Dermis blood vessel endothelial cell (primary cell): ENCODE measurements around the gene RYR2. TPM values are rescaled to one million over a fixed set of nuclear protein-coding genes. Genes with fewer than 3 reads are reported as not detected.
"Not testable (repeated sequence)": the region's sequence is repeated elsewhere in the genome, so short reads cannot be mapped to it uniquely, and the experiment has no call there.

Source experiments
- DNase-seq: peaks from one replicate; pipeline ENCODE4 v3.0.0; 2010
- total RNA-seq: library from RNA; depleted of rRNA; stranded (reverse); fragments of >200 nt; gene quantifications from 2 replicates; pipeline ENCODE4 v1.2.3, GENCODE V29; 2014

RYR2 gene
- total RNA-seq, 1 donor from 2014 or later, result under 0.01 TPM

DNA sequence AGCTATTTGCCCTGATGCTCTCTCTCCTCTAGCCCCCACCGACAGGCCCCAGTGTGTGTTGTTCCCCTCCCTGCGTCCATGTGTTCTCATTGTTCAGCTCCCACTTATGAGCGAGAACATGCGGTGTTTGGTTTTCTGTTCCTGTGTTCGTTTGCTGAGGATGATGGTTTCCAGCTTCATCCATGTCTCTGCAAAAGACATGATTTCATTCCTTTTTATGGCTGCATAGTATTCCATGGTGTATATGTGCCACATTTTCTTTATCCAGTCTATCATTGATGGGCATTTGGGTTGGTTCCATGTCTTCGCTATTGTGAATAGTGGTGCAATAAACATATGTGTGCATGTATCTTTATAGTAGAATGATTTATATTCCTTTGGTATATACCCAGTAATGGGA lies 110.0 kb downstream of the RYR2 start:
- not testable (repeated sequence) for DNase-seq

DNA sequence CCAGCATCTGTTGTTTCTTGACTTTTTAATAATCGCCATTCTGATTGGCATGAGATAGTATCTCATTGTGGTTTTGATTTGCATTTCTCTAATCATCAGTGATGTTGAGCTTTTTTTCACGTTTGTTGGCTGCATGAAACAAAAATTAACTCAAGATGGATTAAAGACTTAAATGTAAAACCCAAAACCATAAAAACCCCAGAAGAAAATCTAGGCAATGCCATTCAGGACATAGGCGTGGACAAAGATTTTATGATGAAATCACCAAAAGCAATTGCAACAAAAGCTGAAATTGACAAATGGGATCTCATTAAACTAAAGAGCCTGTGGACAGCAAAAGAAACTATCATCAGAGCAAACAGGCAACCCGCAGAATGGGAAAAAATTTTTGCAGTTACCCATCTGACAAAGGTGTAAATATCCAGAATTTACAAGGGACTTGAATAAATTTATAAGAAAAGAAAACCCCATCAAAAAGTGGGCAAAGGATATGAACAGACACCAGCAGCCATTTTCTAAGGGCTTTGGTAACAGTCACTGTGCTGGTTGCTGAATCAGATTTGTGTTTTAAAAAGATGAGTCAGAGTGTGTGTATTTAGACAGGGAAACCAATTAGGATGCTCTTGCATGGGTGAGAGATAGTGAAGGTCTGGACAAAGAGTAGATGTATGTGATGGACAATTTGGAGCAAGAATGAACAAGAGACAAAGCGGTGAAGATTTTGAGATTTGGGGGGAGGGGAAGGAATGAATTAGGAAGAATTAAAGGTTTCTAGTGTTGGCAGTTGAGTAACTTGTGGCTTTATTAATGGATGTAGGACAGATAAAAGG lies 110.7 kb downstream of the RYR2 start:
- no peak for DNase-seq

GRCh38 chr1:237154157-237154556 lies 112.2 kb downstream of the RYR2 start:
- DNase-seq, result no peak

DNA sequence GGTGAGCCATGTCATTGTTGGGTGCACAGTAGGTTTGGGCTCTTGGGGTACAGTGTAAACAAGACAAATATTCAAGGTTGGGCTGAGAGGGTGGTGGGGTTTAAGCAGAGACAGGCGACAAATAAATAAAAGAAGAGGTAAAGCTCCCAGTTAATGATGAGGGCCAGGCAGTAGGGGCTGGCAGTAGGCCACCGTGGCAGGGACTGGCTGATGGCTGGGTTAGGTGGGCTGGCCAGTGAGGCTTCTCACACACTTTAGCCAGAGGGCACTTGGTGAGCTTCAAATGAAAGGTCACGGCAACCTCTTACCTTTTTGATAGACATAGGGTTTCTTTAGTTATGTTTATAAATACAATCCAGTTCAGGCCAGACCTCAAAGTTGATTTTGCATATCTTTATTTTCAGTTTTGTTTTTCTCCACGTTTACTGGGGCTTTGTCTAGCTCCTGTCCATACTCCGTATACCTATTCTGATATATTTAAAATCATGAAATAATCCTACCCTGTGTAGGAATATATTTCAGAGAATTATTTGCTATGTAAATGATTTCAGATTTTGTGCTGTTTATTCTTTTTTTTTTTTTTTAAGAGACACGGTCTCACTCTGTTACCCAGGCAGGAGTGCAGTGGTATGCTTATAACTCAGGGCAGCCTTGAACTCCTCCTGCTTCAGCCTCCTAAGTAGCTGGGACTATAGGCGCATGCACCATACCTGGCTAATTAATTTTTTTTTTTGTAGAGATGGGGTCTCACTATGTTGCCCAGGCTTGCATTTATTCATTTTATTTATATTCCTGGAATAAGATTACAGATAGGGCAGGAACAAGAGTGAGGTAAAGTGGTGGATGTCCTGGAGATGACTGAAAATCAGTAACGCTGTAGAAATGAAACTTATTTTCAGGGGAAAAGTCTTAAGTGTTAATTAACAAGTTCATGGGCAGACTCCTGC lies 122.7 kb downstream of the RYR2 start:
- no peak for DNase-seq

- DNase-seq, result no peak
These were observed 124.1 kb downstream of the RYR2 start for GRCh38 chr1:237166086-237166485.

GRCh38 chr1:237166593-237167101 lies 124.7 kb downstream of the RYR2 start:
- peak; percentile 6 for DNase-seq

GRCh38 chr1:237170149-237170548 lies 128.2 kb downstream of the RYR2 start:
- DNase-seq, result no peak

DNA sequence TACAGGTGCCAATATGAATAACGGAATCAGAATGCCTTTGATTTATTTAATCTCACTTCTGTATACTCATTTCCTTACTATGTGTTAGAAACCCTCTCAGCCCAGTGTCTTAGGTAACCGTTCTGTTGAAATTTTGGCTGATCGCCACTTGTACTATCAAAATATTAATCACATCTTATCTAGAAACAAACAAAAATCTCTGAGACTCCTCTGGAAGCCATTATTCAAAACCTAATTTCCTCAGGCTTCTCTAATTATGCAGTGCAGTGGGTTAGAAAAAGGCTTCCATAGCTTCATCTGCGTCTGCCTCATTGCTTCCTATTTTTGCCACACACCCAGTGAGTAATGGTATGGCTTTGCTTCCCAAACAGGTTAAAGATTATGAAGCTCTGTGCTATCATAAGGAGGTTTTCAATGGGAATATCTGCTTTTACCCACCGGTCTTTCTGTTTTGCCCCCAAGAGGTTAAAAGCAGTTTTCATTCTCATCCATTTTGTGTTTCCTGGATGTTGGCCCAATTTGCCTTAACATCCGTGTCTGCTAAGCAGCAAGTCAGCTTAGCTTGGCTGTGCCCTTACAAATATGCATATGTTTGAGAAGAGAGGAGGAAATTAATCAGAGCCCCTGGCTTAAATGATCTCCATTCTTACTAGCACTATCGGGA lies 129.6 kb downstream of the RYR2 start:
- DNase-seq, result peak; percentile 7

DNA sequence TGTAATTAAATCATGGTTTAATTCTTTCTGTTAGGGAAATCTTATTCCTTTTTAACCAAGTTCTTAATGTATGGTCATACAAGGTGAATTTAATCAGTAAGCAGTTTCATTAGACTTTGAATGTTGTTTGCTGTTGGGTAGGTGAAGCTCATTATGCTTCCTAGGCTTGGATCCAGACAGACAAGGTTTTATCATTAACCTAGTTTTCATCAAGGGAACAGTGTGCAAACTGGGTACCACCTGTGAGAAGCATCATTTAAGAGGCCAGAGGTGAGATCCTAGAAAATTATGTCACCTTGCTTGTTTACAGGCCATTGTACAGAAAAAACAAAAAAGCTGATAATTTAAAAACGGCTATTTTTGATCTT lies 130.1 kb downstream of the RYR2 start:
- DNase-seq, result no peak

- DNase-seq, result no peak
These were observed 137.5 kb downstream of the RYR2 start for GRCh38 chr1:237179503-237179902.

DNA sequence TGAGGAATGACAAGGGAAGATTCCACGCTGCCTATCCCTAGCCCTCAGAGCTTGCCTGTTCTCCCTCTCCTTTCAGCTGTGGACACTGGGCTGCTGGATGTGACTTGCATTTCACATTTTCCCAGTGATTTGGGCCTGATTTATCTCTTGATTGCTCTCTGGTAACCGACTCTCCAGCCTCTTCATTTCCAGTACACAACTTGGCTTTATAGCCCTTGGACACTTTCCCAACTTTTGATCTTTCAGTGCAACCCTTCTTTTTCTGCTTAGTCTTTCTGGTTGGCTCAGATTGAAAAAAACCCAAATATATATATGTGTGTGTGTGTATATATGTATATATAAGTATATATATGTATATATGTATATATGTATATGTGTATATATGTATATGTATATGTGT lies 138.3 kb downstream of the RYR2 start:
- DNase-seq, result no peak

DNA sequence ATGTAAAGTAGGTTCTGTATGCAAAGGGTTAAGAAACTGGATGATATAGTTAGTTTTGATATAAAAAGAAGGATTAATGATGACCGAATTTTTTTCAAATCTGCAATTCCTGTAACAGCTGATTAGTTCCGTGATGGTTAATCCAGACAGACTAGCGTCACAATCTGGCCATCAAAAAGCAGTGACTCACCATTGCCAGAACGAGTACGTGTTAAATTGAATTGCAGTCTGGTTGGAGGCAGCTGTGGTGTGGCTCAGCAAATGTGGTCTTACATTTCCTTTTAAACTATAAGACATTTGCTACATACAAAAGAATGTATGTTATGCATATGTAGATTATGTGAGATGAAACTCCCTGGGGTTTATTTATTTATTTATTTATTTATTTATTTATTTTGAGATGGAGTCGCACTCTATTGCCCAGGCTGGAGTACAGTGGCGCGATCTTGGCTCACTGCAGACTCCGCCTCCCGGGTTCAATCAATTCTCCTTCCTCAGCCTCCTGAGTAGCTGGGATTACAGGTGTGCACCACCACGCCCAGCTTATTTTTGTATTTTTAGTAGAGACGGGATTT lies 139.8 kb downstream of the RYR2 start:
- DNase-seq, result no peak

GRCh38 chr1:237183963-237184540 lies 142.1 kb downstream of the RYR2 start:
- no peak for DNase-seq

- DNase-seq, result no peak
These were observed 144.7 kb downstream of the RYR2 start for GRCh38 chr1:237186675-237187074.

- DNase-seq, result no peak
These were observed 145.9 kb downstream of the RYR2 start for GRCh38 chr1:237187842-237188241.

- DNase-seq, result no peak
These were observed 149.4 kb downstream of the RYR2 start for GRCh38 chr1:237191403-237191802.

GRCh38 chr1:237197470-237198425 lies 155.8 kb downstream of the RYR2 start:
- DNase-seq, result peak; percentile 3

- no peak for DNase-seq
These were observed 157.0 kb downstream of the RYR2 start for GRCh38 chr1:237199026-237199425.

GRCh38 chr1:237201155-237201554 lies 159.2 kb downstream of the RYR2 start:
- no peak for DNase-seq

DNA sequence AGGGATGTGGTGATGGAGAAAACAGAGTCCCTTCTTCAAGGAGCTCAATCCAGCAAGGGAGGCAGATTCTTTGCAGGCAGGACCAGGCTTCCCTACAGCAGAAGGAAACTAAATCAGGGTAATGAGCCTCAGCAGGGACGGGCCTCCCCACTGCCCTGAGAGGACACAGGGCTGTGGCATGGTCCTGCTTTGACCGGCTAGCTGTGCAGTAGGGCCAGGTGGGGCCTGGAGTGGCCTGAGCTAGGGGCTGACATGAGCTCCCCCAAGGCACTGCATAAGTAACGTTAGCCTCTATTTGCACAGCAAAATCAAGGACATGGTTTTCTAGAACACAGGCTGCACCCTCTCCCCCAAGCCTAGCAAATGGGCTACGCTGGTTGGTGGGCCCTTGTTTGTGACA lies 162.9 kb downstream of the RYR2 start:
- no peak for DNase-seq
